HepG2 (cell line): Measurements from ENCODE around the gene GALNT12. TPM values are rescaled to one million over a fixed set of nuclear protein-coding genes. Genes with fewer than 3 reads are reported as not detected.

Source experiments
- ATAC-seq: fragments of 200-7000 bp; cut with Tn5 transposase; 3 replicates; pipeline ENCODE4 v1.9.1; 2020; ENCODE audit warnings: mild to moderate bottlenecking, moderate library complexity
- BruUV-seq: library from RNA; stranded (reverse); fragments of 400-500 nt; replicated peaks from 2 replicates; lab custom pipeline; 2021; lab: Mats Ljungman, UMichigan
- CTCF ChIA-PET: fragments of 300-600 bp; formaldehyde crosslinking; extraction: SDS; loops from one replicate; lab custom pipeline; 2021; ENCODE audit warnings: low total read pairs, inconsistent platforms, low intra/inter-chr PET ratio; lab: Yijun Ruan, JAX
- POLR2A ChIA-PET: fragments of 350-600 bp; sonication (Branson Sonifier 250); formaldehyde crosslinking; loops from one replicate; lab custom pipeline; 2020; ENCODE audit warnings: antibody characterized with exemption, inconsistent platforms; lab: Yijun Ruan, JAX
- DNase-seq: peaks from one replicate; pipeline ENCODE4 v3.0.0-alpha.2; 2015; ENCODE audit warnings: low spot score
- FAIRE-seq: peaks from 3 replicates; lab custom pipeline; 2011; peaks lifted over from hg19 to GRCh38; lab: Jason Lieb, UNC
- H2AFZ ChIP-seq: one replicate; pipeline ENCODE4 v1.6.1; 2011; ENCODE audit warnings: low read length, inconsistent platforms
- H3K27ac ChIP-seq: fragments of 300-600 bp; 3 replicates; pipeline ENCODE4 v1.8.0; 2011; ENCODE audit warnings: mixed run types, mild to moderate bottlenecking, mixed read lengths, low read length, inconsistent platforms; ENCODE audit not compliant: insufficient read depth; ENCODE audit errors: extremely low read length
- H3K27me3 ChIP-seq, 2 experiments: fragments of 200-600 bp in 1 of 2; 2 replicates in 1 of 2; 3 replicates in 1 of 2; pipeline versions ENCODE4 v1.6.0 to v1.8.0; 2011; ENCODE audit warnings: low read length in 2 of 2, mild to moderate bottlenecking in 2 of 2, moderate library complexity in 2 of 2, inconsistent platforms in 1 of 2; ENCODE audit not compliant: insufficient read depth in 2 of 2, control insufficient read depth in 1 of 2
- H3K36me3 ChIP-seq, 2 experiments: fragments of 200-600 bp in 1 of 2; replicated peaks in 1 of 2; 2 replicates in 1 of 2; 3 replicates in 1 of 2; pipeline versions ENCODE4 v1.5.1 to v1.8.0; 2011; ENCODE audit warnings: low read length in 2 of 2, inconsistent platforms in 1 of 2; ENCODE audit not compliant: insufficient read depth in 2 of 2, control insufficient read depth in 1 of 2
- H3K4me1 ChIP-seq: 2 replicates; pipeline ENCODE4 v1.5.1; 2012; ENCODE audit warnings: low read length, inconsistent platforms; ENCODE audit not compliant: insufficient read depth
- H3K4me2 ChIP-seq: 2 replicates; pipeline ENCODE4 v1.6.0; 2011; ENCODE audit warnings: low read depth, low read length, inconsistent platforms
- H3K4me3 ChIP-seq, 3 experiments: fragments of 200-600 bp in 1 of 3; sonication (generic), shearing (Covaris generic) in 1 of 3; replicated peaks in 1 of 3; 2 replicates each; pipeline ENCODE4 v1.5.1; 2011 to 2016; ENCODE audit warnings: low read length in 3 of 3, inconsistent platforms in 2 of 3, low read depth in 2 of 3, mild to moderate bottlenecking in 2 of 3, control low read depth in 1 of 3, mixed read lengths in 1 of 3; ENCODE audit not compliant: insufficient read depth in 1 of 3
- H3K79me2 ChIP-seq: one replicate; pipeline ENCODE4 v1.6.1; 2011; ENCODE audit warnings: low read length, inconsistent platforms; ENCODE audit not compliant: insufficient read depth
- H3K9ac ChIP-seq: 2 replicates; pipeline ENCODE4 v1.6.0; 2011; ENCODE audit warnings: mild to moderate bottlenecking, low read depth, low read length, inconsistent platforms; ENCODE audit not compliant: insufficient read depth
- H3K9me3 ChIP-seq: 2 replicates; pipeline ENCODE4 v1.5.1; 2012; ENCODE audit warnings: mild to moderate bottlenecking, low read length
- H4K20me1 ChIP-seq: 2 replicates; pipeline ENCODE4 v1.6.0; 2011; ENCODE audit warnings: inconsistent platforms, mild to moderate bottlenecking, low read length, moderate library complexity; ENCODE audit not compliant: insufficient read depth
- CREBL2 ChIP-seq: sonication (generic); formaldehyde crosslinking; IDR thresholded peaks from 2 replicates; pipeline ENCODE4 v1.8.1; 2023; ENCODE audit warnings: missing genetic modification reagents, mild to moderate bottlenecking, borderline replicate concordance
- PCBP1 ChIP-seq: fragments of 200-400 bp; formaldehyde crosslinking; IDR thresholded peaks from 2 replicates; pipeline ENCODE4 v1.6.1; 2017; ENCODE audit warnings: mild to moderate bottlenecking, low read depth, low read length, borderline replicate concordance
- SOX13 ChIP-seq, 3 experiments: fragments of 450-650 bp in 1 of 3; sonication (generic) in 1 of 3; formaldehyde crosslinking in 1 of 3; IDR thresholded peaks in 2 of 3; conservative IDR thresholded peaks in 1 of 3; 2 replicates each; pipeline versions ENCODE4 v1.5.0 to v1.6.1; 2016 to 2020; ENCODE audit warnings: antibody characterized with exemption in 1 of 3, mild to moderate bottlenecking in 1 of 3, missing compliant biosample characterization in 1 of 3, missing genetic modification reagents in 1 of 3, moderate library complexity in 1 of 3
- ZFP1 ChIP-seq: IDR thresholded peaks from 2 replicates; pipeline ENCODE4 v1.6.1; 2016
- ZNF264 ChIP-seq: sonication (generic); formaldehyde crosslinking; IDR thresholded peaks from 2 replicates; pipeline ENCODE4 v1.4.0; 2020; ENCODE audit warnings: missing genetic modification reagents
- ZNF740 ChIP-seq: sonication (generic); formaldehyde crosslinking; IDR thresholded peaks from 2 replicates; pipeline ENCODE4 v1.4.0; 2020; ENCODE audit warnings: missing genetic modification reagents
- ZNF761 ChIP-seq: sonication (generic); formaldehyde crosslinking; conservative IDR thresholded peaks from 2 replicates; pipeline ENCODE4 v1.4.0; 2020; ENCODE audit warnings: mild to moderate bottlenecking, missing genetic modification reagents
- WGBS: methylation state at CpG from one replicate; pipeline ENCODE4 v1.1.6; 2017; ENCODE audit warnings: low lambda C conversion rate; 5-methylcytosine and 5-hydroxymethylcytosine counted together
- in situ Hi-C: cut with HindIII; loops from 2 replicates; pipeline ENCODE4 v1.10.0; 2017; ENCODE audit warnings: low pct_unique_long_range_greater_than_20kb; ENCODE audit not compliant: extremely low pct_ligation_motif_present
- intact Hi-C: fragments of 100-400 bp; cut with micrococcal nuclease; formaldehyde crosslinking; loops from one replicate; pipeline ENCODE4 v1.10.0; 2022; ENCODE audit not compliant: unreplicated experiment
- polyA plus RNA-seq, 8 experiments: library from polyadenylated mRNA; depleted of rRNA in 3 of 8; stranded (reverse) in 7 of 8; unstranded in 1 of 8; fragments of >200 nt; fragmentation: Illumina TruSeq in 4 of 8; extraction: Trizol in 4 of 8; gene quantifications; 2 replicates each; pipeline versions ENCODE4 v1.2.1 to v1.2.3, GENCODE V29; 2011 to 2016; ENCODE audit warnings: low read depth in 4 of 8, missing spikeins in 1 of 8, mixed read lengths in 1 of 8; ENCODE audit not compliant: insufficient read depth in 1 of 8
- total RNA-seq, 5 experiments: library from RNA; depleted of rRNA; stranded (reverse); fragments of >200 nt; fragmentation: Illumina TruSeq; extraction: Trizol; gene quantifications; 2 replicates each; pipeline ENCODE4 v1.2.3, GENCODE V29; 2016; ENCODE audit warnings: low read depth in 1 of 5
- TF ChIP-seq, protein P1 (sequence below): sonication (generic); formaldehyde crosslinking; conservative IDR thresholded peaks from 2 replicates; pipeline ENCODE4 v1.8.0; 2022; ENCODE audit warnings: mild to moderate bottlenecking, moderate library complexity, missing genetic modification reagents
- TF ChIP-seq, protein P2 (sequence below): sonication (generic); formaldehyde crosslinking; IDR thresholded peaks from 2 replicates; pipeline ENCODE4 v1.4.0; 2020; ENCODE audit warnings: missing genetic modification reagents, borderline replicate concordance
- TF ChIP-seq, protein P3 (sequence below): sonication (generic); formaldehyde crosslinking; IDR thresholded peaks from 2 replicates; pipeline ENCODE4 v1.9.0; 2021; ENCODE audit warnings: missing genetic modification reagents, borderline replicate concordance

The GALNT12 gene
- total and polyA plus RNA-seq, 2 of the 13 experiments (the other 11 are each of a cell fraction or from before 2014, with no cell fraction given) = 0.07 TPM; not detected in 1

- TF ChIP-seq, protein P1, sequence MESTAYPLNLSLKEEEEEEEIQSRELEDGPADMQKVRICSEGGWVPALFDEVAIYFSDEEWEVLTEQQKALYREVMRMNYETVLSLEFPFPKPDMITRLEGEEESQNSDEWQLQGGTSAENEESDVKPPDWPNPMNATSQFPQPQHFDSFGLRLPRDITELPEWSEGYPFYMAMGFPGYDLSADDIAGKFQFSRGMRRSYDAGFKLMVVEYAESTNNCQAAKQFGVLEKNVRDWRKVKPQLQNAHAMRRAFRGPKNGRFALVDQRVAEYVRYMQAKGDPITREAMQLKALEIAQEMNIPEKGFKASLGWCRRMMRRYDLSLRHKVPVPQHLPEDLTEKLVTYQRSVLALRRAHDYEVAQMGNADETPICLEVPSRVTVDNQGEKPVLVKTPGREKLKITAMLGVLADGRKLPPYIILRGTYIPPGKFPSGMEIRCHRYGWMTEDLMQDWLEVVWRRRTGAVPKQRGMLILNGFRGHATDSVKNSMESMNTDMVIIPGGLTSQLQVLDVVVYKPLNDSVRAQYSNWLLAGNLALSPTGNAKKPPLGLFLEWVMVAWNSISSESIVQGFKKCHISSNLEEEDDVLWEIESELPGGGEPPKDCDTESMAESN (CRISPR knock-in tag) = no peak
These were observed 15.2 kb downstream of the GALNT12 start (continued) for GRCh38 chr9:98822661-98823060.

DNA sequence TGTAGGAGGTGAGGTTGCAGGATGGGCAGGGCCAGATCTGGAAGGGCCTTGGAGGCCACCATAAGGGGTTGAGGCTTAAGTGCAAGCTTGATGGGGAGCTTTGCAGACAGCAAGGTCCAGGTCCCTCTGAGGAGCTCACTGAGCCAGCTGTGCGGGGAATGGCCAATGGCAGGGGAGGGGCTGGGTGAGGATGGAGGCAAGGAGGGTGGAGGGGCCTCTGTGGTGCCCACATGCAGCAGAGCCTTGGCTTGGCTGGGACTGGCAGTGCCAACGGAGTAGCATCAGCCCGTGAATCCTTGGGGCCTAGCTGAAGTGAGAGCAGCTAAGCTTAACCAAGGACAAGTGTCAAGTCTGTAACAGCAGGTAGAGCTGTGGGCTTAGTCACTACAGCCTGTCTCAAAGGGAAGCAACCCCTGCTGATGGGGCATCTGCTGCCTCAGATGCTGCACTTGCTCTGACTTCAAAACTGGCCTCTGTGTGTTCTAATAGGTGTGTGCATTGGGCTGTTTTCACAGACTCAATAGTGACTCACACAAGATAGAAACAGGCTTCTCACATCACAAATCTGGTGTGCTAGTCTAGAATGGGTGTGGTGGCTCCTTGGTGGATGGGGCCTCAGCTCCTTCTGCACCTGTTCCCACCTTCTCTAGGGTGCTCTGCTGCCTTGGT is 16.3 kb downstream of the GALNT12 start:
- Histone ChIP-seq H3K79me2 (no peaks in the 10 kb centered on the region), H3K27ac (no peak overlapping the region), H3K36me3 (no peaks in the 10 kb centered on the region), H2AFZ (no peak overlapping the region), H3K4me3 (no peak overlapping the region), H4K20me1 (no peaks in the 10 kb centered on the region)
- TF ChIP-seq ZFP1 (no peak), ZNF740 (CRISPR knock-in tag) (no peak), PCBP1 (no peak), SOX13 (IDR thresholded peaks at IDR 0.05) (no peak), SOX13 (CRISPR knock-in tag; conservative IDR thresholded peaks at IDR 0.05 in 1 of 2, IDR thresholded peaks at IDR 0.05 in 1 of 2) (no peak), ZNF264 (CRISPR knock-in tag) (no peak), ZNF761 (CRISPR knock-in tag) (no peak), CREBL2 (CRISPR knock-in tag) (no peak)
- TF ChIP-seq, protein P2, sequence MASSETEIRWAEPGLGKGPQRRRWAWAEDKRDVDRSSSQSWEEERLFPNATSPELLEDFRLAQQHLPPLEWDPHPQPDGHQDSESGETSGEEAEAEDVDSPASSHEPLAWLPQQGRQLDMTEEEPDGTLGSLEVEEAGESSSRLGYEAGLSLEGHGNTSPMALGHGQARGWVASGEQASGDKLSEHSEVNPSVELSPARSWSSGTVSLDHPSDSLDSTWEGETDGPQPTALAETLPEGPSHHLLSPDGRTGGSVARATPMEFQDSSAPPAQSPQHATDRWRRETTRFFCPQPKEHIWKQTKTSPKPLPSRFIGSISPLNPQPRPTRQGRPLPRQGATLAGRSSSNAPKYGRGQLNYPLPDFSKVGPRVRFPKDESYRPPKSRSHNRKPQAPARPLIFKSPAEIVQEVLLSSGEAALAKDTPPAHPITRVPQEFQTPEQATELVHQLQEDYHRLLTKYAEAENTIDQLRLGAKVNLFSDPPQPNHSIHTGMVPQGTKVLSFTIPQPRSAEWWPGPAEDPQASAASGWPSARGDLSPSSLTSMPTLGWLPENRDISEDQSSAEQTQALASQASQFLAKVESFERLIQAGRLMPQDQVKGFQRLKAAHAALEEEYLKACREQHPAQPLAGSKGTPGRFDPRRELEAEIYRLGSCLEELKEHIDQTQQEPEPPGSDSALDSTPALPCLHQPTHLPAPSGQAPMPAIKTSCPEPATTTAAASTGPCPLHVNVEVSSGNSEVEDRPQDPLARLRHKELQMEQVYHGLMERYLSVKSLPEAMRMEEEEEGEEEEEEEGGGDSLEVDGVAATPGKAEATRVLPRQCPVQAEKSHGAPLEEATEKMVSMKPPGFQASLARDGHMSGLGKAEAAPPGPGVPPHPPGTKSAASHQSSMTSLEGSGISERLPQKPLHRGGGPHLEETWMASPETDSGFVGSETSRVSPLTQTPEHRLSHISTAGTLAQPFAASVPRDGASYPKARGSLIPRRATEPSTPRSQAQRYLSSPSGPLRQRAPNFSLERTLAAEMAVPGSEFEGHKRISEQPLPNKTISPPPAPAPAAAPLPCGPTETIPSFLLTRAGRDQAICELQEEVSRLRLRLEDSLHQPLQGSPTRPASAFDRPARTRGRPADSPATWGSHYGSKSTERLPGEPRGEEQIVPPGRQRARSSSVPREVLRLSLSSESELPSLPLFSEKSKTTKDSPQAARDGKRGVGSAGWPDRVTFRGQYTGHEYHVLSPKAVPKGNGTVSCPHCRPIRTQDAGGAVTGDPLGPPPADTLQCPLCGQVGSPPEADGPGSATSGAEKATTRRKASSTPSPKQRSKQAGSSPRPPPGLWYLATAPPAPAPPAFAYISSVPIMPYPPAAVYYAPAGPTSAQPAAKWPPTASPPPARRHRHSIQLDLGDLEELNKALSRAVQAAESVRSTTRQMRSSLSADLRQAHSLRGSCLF (CRISPR knock-in tag) = no peak
- TF ChIP-seq, protein P3, sequence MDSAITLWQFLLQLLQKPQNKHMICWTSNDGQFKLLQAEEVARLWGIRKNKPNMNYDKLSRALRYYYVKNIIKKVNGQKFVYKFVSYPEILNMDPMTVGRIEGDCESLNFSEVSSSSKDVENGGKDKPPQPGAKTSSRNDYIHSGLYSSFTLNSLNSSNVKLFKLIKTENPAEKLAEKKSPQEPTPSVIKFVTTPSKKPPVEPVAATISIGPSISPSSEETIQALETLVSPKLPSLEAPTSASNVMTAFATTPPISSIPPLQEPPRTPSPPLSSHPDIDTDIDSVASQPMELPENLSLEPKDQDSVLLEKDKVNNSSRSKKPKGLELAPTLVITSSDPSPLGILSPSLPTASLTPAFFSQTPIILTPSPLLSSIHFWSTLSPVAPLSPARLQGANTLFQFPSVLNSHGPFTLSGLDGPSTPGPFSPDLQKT (CRISPR knock-in tag) = no peak
- TF ChIP-seq, all 625 proteins: peak for 0
- ATAC-seq (no peak), DNase-seq (no peak), FAIRE-seq (no peak)
- H3K9me3 ChIP-seq = no peaks in the 10 kb centered on the region
- peaks cover 0 to 2% of the 10 kb centered on the region in 2 experiments; a peak in 1 of 5 replicates for H3K27me3 ChIP-seq
- H3K4me2 ChIP-seq = no peak overlapping the region
- intact Hi-C loops = no loop called here
- no TSS peak for BruUV-seq
- ChIA-PET POLR2A (no interaction called here), CTCF (no interaction called here)
- in situ Hi-C loops = no loop called here
- no peak overlapping the region for H3K9ac ChIP-seq
- no peaks in the 10 kb centered on the region for H3K4me1 ChIP-seq
- WGBS = 0% methylated on average over 1 of the region's 3 CpGs
